Measurements from ENCODE around the gene DPP4. TPM values are rescaled to one million over a fixed set of nuclear protein-coding genes. Genes with fewer than 3 reads are reported as not detected.
"Not testable (repeated sequence)": the region's sequence is repeated elsewhere in the genome, so short reads cannot be mapped to it uniquely, and the experiment has no call there.

DPP4 gene
- total and polyA plus RNA-seq, 2 of the 4 experiments (the other 2 are of a cell fraction) = 13.2 to 19.0 TPM

DNA sequence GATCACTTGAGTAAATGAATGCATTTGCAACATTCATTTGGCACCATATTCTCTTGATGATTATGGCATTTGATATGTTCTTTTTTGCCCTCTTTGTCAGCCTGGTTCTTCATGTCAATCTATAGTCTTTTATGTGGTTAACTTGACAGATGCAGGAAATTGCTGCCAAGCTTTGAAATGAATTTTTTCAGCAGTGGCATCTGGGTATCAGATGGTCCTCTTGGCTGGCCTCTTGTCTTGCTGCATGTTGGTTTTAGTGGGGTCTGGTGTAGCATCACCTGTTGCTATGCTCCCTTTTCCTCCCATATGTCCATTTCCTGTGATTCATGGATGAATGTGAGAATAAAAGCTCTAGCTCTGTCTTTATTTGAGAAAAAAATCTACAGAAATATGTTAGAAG is 119.9 kb downstream of the DPP4 start:
- intact Hi-C loops (cut with micrococcal nuclease) = no loop called here
- dilution Hi-C loops (cut with HindIII; ENCODE audit: low sequenced_read_pairs, unreplicated experiment) = no loop called here

DNA sequence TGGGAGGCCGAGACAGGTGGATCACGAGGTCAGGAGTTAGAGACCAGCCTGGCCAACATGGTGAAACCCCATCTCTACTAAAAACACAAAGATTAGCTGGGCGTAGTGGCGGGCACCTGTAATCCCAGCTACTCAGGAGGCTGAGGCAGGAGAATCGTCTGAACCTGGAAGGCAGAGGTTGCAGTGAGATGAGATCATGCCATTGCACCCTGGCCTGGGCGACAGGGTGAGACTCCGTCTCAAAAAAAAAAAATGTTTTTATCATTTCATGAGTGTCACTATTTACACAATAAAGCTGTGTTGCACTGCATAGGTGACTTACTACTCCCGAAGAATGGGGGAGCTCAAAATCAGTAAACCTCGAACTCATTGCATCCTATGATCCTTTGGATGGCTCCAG is 120.6 kb downstream of the DPP4 start:
- H4K91ac ChIP-seq (ENCODE audit: insufficient read depth, low read depth, low read length); H2BK120ac ChIP-seq (ENCODE audit: low read depth, low read length); H3K4ac ChIP-seq (ENCODE audit: low read depth, low read length); H3K9me1 ChIP-seq (ENCODE audit: insufficient read depth, low read length); H3K79me1 ChIP-seq (ENCODE audit: low read depth in 1 of 2, low read length in 2 of 2); H2AK9ac ChIP-seq (replicated peaks; ENCODE audit: low read depth, low read length, poor library complexity); DNase-seq; H3K27me3 ChIP-seq (ENCODE audit: control insufficient read depth, insufficient read depth, low read length); H3K4me3 ChIP-seq (ENCODE audit: insufficient read depth, low read depth, low read length); in situ Hi-C loops (cut with MboI; ENCODE audit: low sequenced_read_pairs); H3K18ac ChIP-seq (ENCODE audit: low read depth, low read length); intact Hi-C loops (cut with micrococcal nuclease); H3K23ac ChIP-seq (ENCODE audit: low read depth, low read length); H3K14ac ChIP-seq (replicated peaks; ENCODE audit: low read depth, low read length); H2AFZ ChIP-seq (replicated peaks; ENCODE audit: low read length, poor library complexity); H3K4me1 ChIP-seq (ENCODE audit: control insufficient read depth, insufficient read depth, low read length); H2BK20ac ChIP-seq (ENCODE audit: low read depth, low read length); H4K20me1 ChIP-seq (ENCODE audit: insufficient read depth, low read length); BruUV-seq (replicated peaks); H3K27ac ChIP-seq (ENCODE audit: insufficient read depth, low read length); H3K56ac ChIP-seq (ENCODE audit: extremely low read depth, insufficient read depth, low read length); POLR2A ChIA-PET (ENCODE audit: unreplicated experiment); H3K9ac ChIP-seq (ENCODE audit: low read depth, low read length); H4K5ac ChIP-seq (ENCODE audit: low read depth, low read length); ATAC-seq (ENCODE audit: low read depth); H4K8ac ChIP-seq (ENCODE audit: low read depth in 2 of 2, low read length in 2 of 2); H2BK15ac ChIP-seq (ENCODE audit: low read depth, low read length); H2BK5ac ChIP-seq (ENCODE audit: low read depth, low read length, poor library complexity, severe bottlenecking); H3K36me3 ChIP-seq (ENCODE audit: control insufficient read depth, insufficient read depth, low read length); dilution Hi-C loops (cut with HindIII; ENCODE audit: low sequenced_read_pairs, unreplicated experiment); H3K9me3 ChIP-seq (ENCODE audit: control insufficient read depth, insufficient read depth, low read length); H3K4me2 ChIP-seq (ENCODE audit: low read depth, low read length); H2AK5ac ChIP-seq (ENCODE audit: low read depth, low read length): not testable (repeated sequence)
- CTCF ChIA-PET = interaction anchor here (0.6 to 0.7 kb wide), 3 partner anchors 60 to 380 kb away, joined by 3 to 6 read pairs (median 5); no protein-coding TSS in a partner anchor
- WGBS, 2 experiments (ENCODE audit: extremely low coverage in 2 of 2, insufficient read length in 1 of 2) = no CpG with 5 or more reads among the region's 9 CpGs

More for the DNA sequence above, 119.9 kb downstream of the DPP4 start:
- ATAC-seq (ENCODE audit: low read depth) (no peak), DNase-seq (no peak)
- no peaks in the 10 kb centered on the region for H3K9me3 ChIP-seq (ENCODE audit: control insufficient read depth, insufficient read depth, low read length)
- no peak overlapping the region for H2BK20ac ChIP-seq (ENCODE audit: low read depth, low read length)
- H4K8ac ChIP-seq (ENCODE audit: low read depth in 2 of 2, low read length in 2 of 2) = no peak overlapping the region
- no peak overlapping the region for H3K56ac ChIP-seq (ENCODE audit: extremely low read depth, insufficient read depth, low read length)
- no peak overlapping the region for H3K23ac ChIP-seq (ENCODE audit: low read depth, low read length)
- no peak overlapping the region for H2AK9ac ChIP-seq (replicated peaks; ENCODE audit: low read depth, low read length, poor library complexity)
- no peak overlapping the region for H2BK120ac ChIP-seq (ENCODE audit: low read depth, low read length)
- no peak overlapping the region for H3K18ac ChIP-seq (ENCODE audit: low read depth, low read length)
- H3K9ac ChIP-seq (ENCODE audit: low read depth, low read length) = no peak overlapping the region
- no TSS peak for BruUV-seq (replicated peaks)
- H3K4ac ChIP-seq (ENCODE audit: low read depth, low read length) = no peak overlapping the region
- H3K36me3 ChIP-seq (ENCODE audit: control insufficient read depth, insufficient read depth, low read length) = no peaks in the 10 kb centered on the region
- H2BK5ac ChIP-seq (ENCODE audit: low read depth, low read length, poor library complexity, severe bottlenecking) = no peak overlapping the region
- ChIA-PET CTCF (interaction anchor here (0.6 to 0.7 kb wide), 2 partner anchors 59 to 119 kb away, joined by 3 to 6 read pairs; no protein-coding TSS in a partner anchor), POLR2A (ENCODE audit: unreplicated experiment) (interaction anchor here (0.7 kb wide), 1 partner anchor 383 kb away, joined by 5 read pairs; no protein-coding TSS in a partner anchor)
- no peak overlapping the region for H3K4me3 ChIP-seq (ENCODE audit: insufficient read depth, low read depth, low read length)
- H3K4me2 ChIP-seq (ENCODE audit: low read depth, low read length) = no peak overlapping the region
- no peak overlapping the region for H3K14ac ChIP-seq (replicated peaks; ENCODE audit: low read depth, low read length)
- no peaks in the 10 kb centered on the region for H3K9me1 ChIP-seq (ENCODE audit: insufficient read depth, low read length)
- TF ChIP-seq NFE2L2 (IDR thresholded peaks at IDR 0.05; ENCODE audit: low read depth, low read length) (no peak), RFX5 (IDR thresholded peaks at IDR 0.05; ENCODE audit: low read depth, low read length) (peak; percentile 86)
- in situ Hi-C loops (cut with MboI; ENCODE audit: low sequenced_read_pairs) = no loop called here
- no peak overlapping the region for H2BK15ac ChIP-seq (ENCODE audit: low read depth, low read length)
- no peak overlapping the region for H2AFZ ChIP-seq (replicated peaks; ENCODE audit: low read length, poor library complexity)
- H4K5ac ChIP-seq (ENCODE audit: low read depth, low read length) = no peak overlapping the region
- no peak overlapping the region for H4K91ac ChIP-seq (ENCODE audit: insufficient read depth, low read depth, low read length)
- H2AK5ac ChIP-seq (ENCODE audit: low read depth, low read length) = no peak overlapping the region
- H3K79me1 ChIP-seq (ENCODE audit: low read depth in 1 of 2, low read length in 2 of 2) = no peaks in the 10 kb centered on the region
- H3K4me1 ChIP-seq (ENCODE audit: control insufficient read depth, insufficient read depth, low read length) = no peaks in the 10 kb centered on the region
- H4K20me1 ChIP-seq (ENCODE audit: insufficient read depth, low read length) = no peaks in the 10 kb centered on the region
- H3K27me3 ChIP-seq (ENCODE audit: control insufficient read depth, insufficient read depth, low read length) = peaks cover 6% of the 10 kb centered on the region; the same call in 1 of the 2 replicates
- no peak overlapping the region for H3K27ac ChIP-seq (ENCODE audit: insufficient read depth, low read length)
